ENCODE measurements around the gene MAP10.
A peak's percentile ranks its signal among the peaks of the same experiment; 100 is the strongest.

Gene MAP10

GRCh38 chr1:232798920-232799319 lies 6.3 kb upstream of the MAP10 start:
- Histone ChIP-seq H3K27ac (ENCODE audit: low read length) (no peak overlapping the region), H3K27me3 (ENCODE audit: low read depth, low read length) (no peaks in the 10 kb centered on the region), H3K36me3 (ENCODE audit: control insufficient read depth in 1 of 2, insufficient read depth in 2 of 2, low read length in 2 of 2) (no peaks in the 10 kb centered on the region), H3K4me1 (ENCODE audit: control insufficient read depth in 1 of 2, insufficient read depth in 2 of 2, low read length in 2 of 2) (peaks cover 0 to 6% of the 10 kb centered on the region in 2 donors), H3K4me3 (ENCODE audit: low read depth in 1 of 2, low read length in 2 of 2) (no peak overlapping the region), H3K9me3 (ENCODE audit: control insufficient read depth in 1 of 2, low read length in 2 of 2) (no peaks in the 10 kb centered on the region)

GRCh38 chr1:232806186-232806510 lies 932 bp downstream of the MAP10 start:
- Histone ChIP-seq H3K4me1 (ENCODE audit: control insufficient read depth in 1 of 2, insufficient read depth in 2 of 2, low read length in 2 of 2) (peaks cover 5 to 8% of the 10 kb centered on the region in 2 donors), H3K27ac (ENCODE audit: low read length) (no peak overlapping the region), H3K36me3 (ENCODE audit: control insufficient read depth in 1 of 2, insufficient read depth in 2 of 2, low read length in 2 of 2) (no peaks in the 10 kb centered on the region), H3K9me3 (ENCODE audit: control insufficient read depth in 1 of 2, low read length in 2 of 2) (peaks cover 0 to 16% of the 10 kb centered on the region in 2 donors), H3K27me3 (ENCODE audit: low read depth, low read length) (no peaks in the 10 kb centered on the region), H3K4me3 (ENCODE audit: low read depth in 1 of 2, low read length in 2 of 2) (peak overlapping the region; percentile 75 to 82)

GRCh38 chr1:232810856-232811255 lies 5.6 kb downstream of the MAP10 start:
- peaks cover 0 to 23% of the 10 kb centered on the region in 2 donors for H3K9me3 ChIP-seq (ENCODE audit: control insufficient read depth in 1 of 2, low read length in 2 of 2)
- peaks cover 0 to 2% of the 10 kb centered on the region in 2 donors for H3K4me1 ChIP-seq (ENCODE audit: control insufficient read depth in 1 of 2, insufficient read depth in 2 of 2, low read length in 2 of 2)
- no peak overlapping the region for H3K4me3 ChIP-seq (ENCODE audit: low read depth in 1 of 2, low read length in 2 of 2)
- no peak overlapping the region for H3K27ac ChIP-seq (ENCODE audit: low read length)
- H3K36me3 ChIP-seq (ENCODE audit: control insufficient read depth in 1 of 2, insufficient read depth in 2 of 2, low read length in 2 of 2), result no peaks in the 10 kb centered on the region
- no peaks in the 10 kb centered on the region for H3K27me3 ChIP-seq (ENCODE audit: low read depth, low read length)

GRCh38 chr1:232812560-232812959 lies 7.3 kb downstream of the MAP10 start:
- Histone ChIP-seq H3K27me3 (ENCODE audit: low read depth, low read length) (no peaks in the 10 kb centered on the region), H3K36me3 (ENCODE audit: control insufficient read depth in 1 of 2, insufficient read depth in 2 of 2, low read length in 2 of 2) (no peaks in the 10 kb centered on the region), H3K9me3 (ENCODE audit: control insufficient read depth in 1 of 2, low read length in 2 of 2) (peaks cover 0 to 15% of the 10 kb centered on the region in 2 donors), H3K27ac (ENCODE audit: low read length) (no peak overlapping the region), H3K4me1 (ENCODE audit: control insufficient read depth in 1 of 2, insufficient read depth in 2 of 2, low read length in 2 of 2) (no peaks in the 10 kb centered on the region), H3K4me3 (ENCODE audit: low read depth in 1 of 2, low read length in 2 of 2) (no peak overlapping the region)

GRCh38 chr1:232813097-232813496 lies 7.9 kb downstream of the MAP10 start:
- Histone ChIP-seq H3K4me3 (ENCODE audit: low read depth in 1 of 2, low read length in 2 of 2) (no peak overlapping the region), H3K27me3 (ENCODE audit: low read depth, low read length) (no peaks in the 10 kb centered on the region), H3K27ac (ENCODE audit: low read length) (no peak overlapping the region), H3K4me1 (ENCODE audit: control insufficient read depth in 1 of 2, insufficient read depth in 2 of 2, low read length in 2 of 2) (no peaks in the 10 kb centered on the region), H3K9me3 (ENCODE audit: control insufficient read depth in 1 of 2, low read length in 2 of 2) (peaks cover 0 to 15% of the 10 kb centered on the region in 2 donors), H3K36me3 (ENCODE audit: control insufficient read depth in 1 of 2, insufficient read depth in 2 of 2, low read length in 2 of 2) (no peaks in the 10 kb centered on the region)

- Histone ChIP-seq H3K4me3 (ENCODE audit: low read depth in 1 of 2, low read length in 2 of 2) (no peak overlapping the region), H3K4me1 (ENCODE audit: control insufficient read depth in 1 of 2, insufficient read depth in 2 of 2, low read length in 2 of 2) (no peaks in the 10 kb centered on the region), H3K27me3 (ENCODE audit: low read depth, low read length) (no peaks in the 10 kb centered on the region), H3K36me3 (ENCODE audit: control insufficient read depth in 1 of 2, insufficient read depth in 2 of 2, low read length in 2 of 2) (no peaks in the 10 kb centered on the region), H3K9me3 (ENCODE audit: control insufficient read depth in 1 of 2, low read length in 2 of 2) (peaks cover 0 to 12% of the 10 kb centered on the region in 2 donors), H3K27ac (ENCODE audit: low read length) (no peak overlapping the region)
These were observed 8.5 kb downstream of the MAP10 start for GRCh38 chr1:232813760-232814159.

GRCh38 chr1:232816324-232816723 lies 11.1 kb downstream of the MAP10 start:
- no peaks in the 10 kb centered on the region for H3K4me1 ChIP-seq (ENCODE audit: control insufficient read depth in 1 of 2, insufficient read depth in 2 of 2, low read length in 2 of 2)
- H3K9me3 ChIP-seq (ENCODE audit: control insufficient read depth in 1 of 2, low read length in 2 of 2), result peaks cover 0 to 7% of the 10 kb centered on the region in 2 donors
- H3K4me3 ChIP-seq (ENCODE audit: low read depth in 1 of 2, low read length in 2 of 2), result no peak overlapping the region
- H3K27ac ChIP-seq (ENCODE audit: low read length), result no peak overlapping the region
- H3K27me3 ChIP-seq (ENCODE audit: low read depth, low read length), result no peaks in the 10 kb centered on the region
- no peaks in the 10 kb centered on the region for H3K36me3 ChIP-seq (ENCODE audit: control insufficient read depth in 1 of 2, insufficient read depth in 2 of 2, low read length in 2 of 2)

GRCh38 chr1:232818040-232818439 lies 12.8 kb downstream of the MAP10 start:
- H3K36me3 ChIP-seq (ENCODE audit: control insufficient read depth in 1 of 2, insufficient read depth in 2 of 2, low read length in 2 of 2), result no peaks in the 10 kb centered on the region
- no peaks in the 10 kb centered on the region for H3K4me1 ChIP-seq (ENCODE audit: control insufficient read depth in 1 of 2, insufficient read depth in 2 of 2, low read length in 2 of 2)
- no peaks in the 10 kb centered on the region for H3K9me3 ChIP-seq (ENCODE audit: control insufficient read depth in 1 of 2, low read length in 2 of 2)
- H3K27me3 ChIP-seq (ENCODE audit: low read depth, low read length), result no peaks in the 10 kb centered on the region
- H3K27ac ChIP-seq (ENCODE audit: low read length), result no peak overlapping the region
- no peak overlapping the region for H3K4me3 ChIP-seq (ENCODE audit: low read depth in 1 of 2, low read length in 2 of 2)

GRCh38 chr1:232820431-232820830 lies 15.2 kb downstream of the MAP10 start:
- no peaks in the 10 kb centered on the region for H3K36me3 ChIP-seq (ENCODE audit: control insufficient read depth in 1 of 2, insufficient read depth in 2 of 2, low read length in 2 of 2)
- no peak overlapping the region for H3K4me3 ChIP-seq (ENCODE audit: low read depth in 1 of 2, low read length in 2 of 2)
- no peaks in the 10 kb centered on the region for H3K4me1 ChIP-seq (ENCODE audit: control insufficient read depth in 1 of 2, insufficient read depth in 2 of 2, low read length in 2 of 2)
- peaks cover 0 to 2% of the 10 kb centered on the region in 2 donors for H3K9me3 ChIP-seq (ENCODE audit: control insufficient read depth in 1 of 2, low read length in 2 of 2)
- H3K27ac ChIP-seq (ENCODE audit: low read length), result no peak overlapping the region
- H3K27me3 ChIP-seq (ENCODE audit: low read depth, low read length), result no peaks in the 10 kb centered on the region

GRCh38 chr1:232822530-232822929 lies 17.3 kb downstream of the MAP10 start:
- no peaks in the 10 kb centered on the region for H3K36me3 ChIP-seq (ENCODE audit: control insufficient read depth in 1 of 2, insufficient read depth in 2 of 2, low read length in 2 of 2)
- no peak overlapping the region for H3K27ac ChIP-seq (ENCODE audit: low read length)
- peaks cover 0 to 2% of the 10 kb centered on the region in 2 donors for H3K9me3 ChIP-seq (ENCODE audit: control insufficient read depth in 1 of 2, low read length in 2 of 2)
- no peaks in the 10 kb centered on the region for H3K4me1 ChIP-seq (ENCODE audit: control insufficient read depth in 1 of 2, insufficient read depth in 2 of 2, low read length in 2 of 2)
- no peak overlapping the region for H3K4me3 ChIP-seq (ENCODE audit: low read depth in 1 of 2, low read length in 2 of 2)
- H3K27me3 ChIP-seq (ENCODE audit: low read depth, low read length), result no peaks in the 10 kb centered on the region

GRCh38 chr1:232826318-232826717 lies 21.1 kb downstream of the MAP10 start:
- Histone ChIP-seq H3K27ac (ENCODE audit: low read length) (no peak overlapping the region), H3K36me3 (ENCODE audit: control insufficient read depth in 1 of 2, insufficient read depth in 2 of 2, low read length in 2 of 2) (no peaks in the 10 kb centered on the region), H3K27me3 (ENCODE audit: low read depth, low read length) (no peaks in the 10 kb centered on the region), H3K9me3 (ENCODE audit: control insufficient read depth in 1 of 2, low read length in 2 of 2) (peaks cover 0 to 2% of the 10 kb centered on the region in 2 donors), H3K4me1 (ENCODE audit: control insufficient read depth in 1 of 2, insufficient read depth in 2 of 2, low read length in 2 of 2) (no peaks in the 10 kb centered on the region), H3K4me3 (ENCODE audit: low read depth in 1 of 2, low read length in 2 of 2) (no peak overlapping the region)

- Histone ChIP-seq H3K4me1 (ENCODE audit: control insufficient read depth in 1 of 2, insufficient read depth in 2 of 2, low read length in 2 of 2) (no peaks in the 10 kb centered on the region), H3K4me3 (ENCODE audit: low read depth in 1 of 2, low read length in 2 of 2) (no peak overlapping the region), H3K27me3 (ENCODE audit: low read depth, low read length) (no peaks in the 10 kb centered on the region), H3K36me3 (ENCODE audit: control insufficient read depth in 1 of 2, insufficient read depth in 2 of 2, low read length in 2 of 2) (no peaks in the 10 kb centered on the region), H3K9me3 (ENCODE audit: control insufficient read depth in 1 of 2, low read length in 2 of 2) (no peaks in the 10 kb centered on the region), H3K27ac (ENCODE audit: low read length) (no peak overlapping the region)
These were observed 25.4 kb downstream of the MAP10 start for GRCh38 chr1:232830661-232831060.

Data from muscle layer of duodenum (tissue), 2 donors.